ENCODE measurements around the gene INAFM2.

The INAFM2 gene

GRCh38 chr15:40331026-40331425 lies 7.5 kb downstream of the INAFM2 start:
- Histone ChIP-seq H3K9ac (no peak overlapping the region), H3K27ac (peak overlapping the region; percentile 97; the same call in 1 of the 2 replicates), H2AFZ (ENCODE audit: low read depth) (no peak overlapping the region), H3K36me3 (ENCODE audit: insufficient read depth) (no peaks in the 10 kb centered on the region), H4K20me1 (ENCODE audit: insufficient read depth) (no peaks in the 10 kb centered on the region), H3K4me1 (ENCODE audit: low read depth, poor library complexity, severe bottlenecking) (peaks cover 49% of the 10 kb centered on the region), H3K79me2 (ENCODE audit: insufficient read depth, low read depth) (peaks cover 12% of the 10 kb centered on the region; the same call in 1 of the 2 replicates), H3K27me3 (ENCODE audit: insufficient read depth, low read depth) (no peaks in the 10 kb centered on the region), H3K4me2 (no peak overlapping the region), H3K4me3 (IDR thresholded peaks at IDR 0.05; ENCODE audit: insufficient read depth, low read depth, low read length) (no peak overlapping the region)
- no peak for TF ChIP-seq CTCF (conservative IDR thresholded peaks at IDR 0.05; ENCODE audit: low read depth, low read length)

GRCh38 chr15:40331637-40332036 lies 8.1 kb downstream of the INAFM2 start:
- no peaks in the 10 kb centered on the region for H3K27me3 ChIP-seq (ENCODE audit: insufficient read depth, low read depth)
- H3K27ac ChIP-seq, result no peak overlapping the region
- H3K4me1 ChIP-seq (ENCODE audit: low read depth, poor library complexity, severe bottlenecking), result peaks cover 49% of the 10 kb centered on the region
- TF ChIP-seq CTCF (conservative IDR thresholded peaks at IDR 0.05; ENCODE audit: low read depth, low read length), result no peak
- H2AFZ ChIP-seq (ENCODE audit: low read depth), result no peak overlapping the region
- H3K36me3 ChIP-seq (ENCODE audit: insufficient read depth), result no peaks in the 10 kb centered on the region
- no peaks in the 10 kb centered on the region for H4K20me1 ChIP-seq (ENCODE audit: insufficient read depth)
- H3K4me3 ChIP-seq (IDR thresholded peaks at IDR 0.05; ENCODE audit: insufficient read depth, low read depth, low read length), result no peak overlapping the region
- no peak overlapping the region for H3K4me2 ChIP-seq
- peaks cover 6% of the 10 kb centered on the region; the same call in 1 of the 2 replicates for H3K79me2 ChIP-seq (ENCODE audit: insufficient read depth, low read depth)
- no peak overlapping the region for H3K9ac ChIP-seq

GRCh38 chr15:40332113-40332781 lies 8.8 kb downstream of the INAFM2 start:
- H3K4me2 ChIP-seq, result no peak overlapping the region
- H3K27ac ChIP-seq, result no peak overlapping the region
- H3K4me3 ChIP-seq (IDR thresholded peaks at IDR 0.05; ENCODE audit: insufficient read depth, low read depth, low read length), result no peak overlapping the region
- no peak for TF ChIP-seq CTCF (conservative IDR thresholded peaks at IDR 0.05; ENCODE audit: low read depth, low read length)
- H3K9ac ChIP-seq, result no peak overlapping the region
- H3K79me2 ChIP-seq (ENCODE audit: insufficient read depth, low read depth), result peaks cover under 1% of the 10 kb centered on the region; the same call in 1 of the 2 replicates
- peaks cover 49% of the 10 kb centered on the region for H3K4me1 ChIP-seq (ENCODE audit: low read depth, poor library complexity, severe bottlenecking)
- no peaks in the 10 kb centered on the region for H4K20me1 ChIP-seq (ENCODE audit: insufficient read depth)
- no peak overlapping the region for H2AFZ ChIP-seq (ENCODE audit: low read depth)
- H3K27me3 ChIP-seq (ENCODE audit: insufficient read depth, low read depth), result no peaks in the 10 kb centered on the region
- H3K36me3 ChIP-seq (ENCODE audit: insufficient read depth), result no peaks in the 10 kb centered on the region

- Histone ChIP-seq H3K79me2 (ENCODE audit: insufficient read depth, low read depth) (no peaks in the 10 kb centered on the region), H3K27ac (no peak overlapping the region), H3K9ac (no peak overlapping the region), H3K4me2 (no peak overlapping the region), H2AFZ (ENCODE audit: low read depth) (no peak overlapping the region), H3K36me3 (ENCODE audit: insufficient read depth) (no peaks in the 10 kb centered on the region), H3K4me1 (ENCODE audit: low read depth, poor library complexity, severe bottlenecking) (peaks cover 38% of the 10 kb centered on the region), H3K27me3 (ENCODE audit: insufficient read depth, low read depth) (no peaks in the 10 kb centered on the region), H3K4me3 (IDR thresholded peaks at IDR 0.05; ENCODE audit: insufficient read depth, low read depth, low read length) (no peak overlapping the region), H4K20me1 (ENCODE audit: insufficient read depth) (no peaks in the 10 kb centered on the region)
- no peak for TF ChIP-seq CTCF (conservative IDR thresholded peaks at IDR 0.05; ENCODE audit: low read depth, low read length)
Measured at GRCh38 chr15:40333922-40334492, 10.5 kb downstream of the INAFM2 start.
